Daoy (cell line): ENCODE measurements around the gene FALEC. TPM values are rescaled to one million over a fixed set of nuclear protein-coding genes. Genes with fewer than 3 reads are reported as not detected.
"Not testable (repeated sequence)": the region's sequence is repeated elsewhere in the genome, so short reads cannot be mapped to it uniquely, and the experiment has no call there.

ENCODE experiments used
- DNase-seq: peaks from one replicate; pipeline ENCODE4 v3.0.0-alpha.2; 2015; ENCODE audit warnings: low read depth
- total RNA-seq: library from RNA; depleted of rRNA; stranded (reverse); fragments of >200 nt; shearing (Covaris generic); gene quantifications from 2 replicates; pipeline ENCODE4 v1.2.3, GENCODE V29; 2014

FALEC gene
- total RNA-seq, 1 experiment from 2014 or later, result not detected

DNA sequence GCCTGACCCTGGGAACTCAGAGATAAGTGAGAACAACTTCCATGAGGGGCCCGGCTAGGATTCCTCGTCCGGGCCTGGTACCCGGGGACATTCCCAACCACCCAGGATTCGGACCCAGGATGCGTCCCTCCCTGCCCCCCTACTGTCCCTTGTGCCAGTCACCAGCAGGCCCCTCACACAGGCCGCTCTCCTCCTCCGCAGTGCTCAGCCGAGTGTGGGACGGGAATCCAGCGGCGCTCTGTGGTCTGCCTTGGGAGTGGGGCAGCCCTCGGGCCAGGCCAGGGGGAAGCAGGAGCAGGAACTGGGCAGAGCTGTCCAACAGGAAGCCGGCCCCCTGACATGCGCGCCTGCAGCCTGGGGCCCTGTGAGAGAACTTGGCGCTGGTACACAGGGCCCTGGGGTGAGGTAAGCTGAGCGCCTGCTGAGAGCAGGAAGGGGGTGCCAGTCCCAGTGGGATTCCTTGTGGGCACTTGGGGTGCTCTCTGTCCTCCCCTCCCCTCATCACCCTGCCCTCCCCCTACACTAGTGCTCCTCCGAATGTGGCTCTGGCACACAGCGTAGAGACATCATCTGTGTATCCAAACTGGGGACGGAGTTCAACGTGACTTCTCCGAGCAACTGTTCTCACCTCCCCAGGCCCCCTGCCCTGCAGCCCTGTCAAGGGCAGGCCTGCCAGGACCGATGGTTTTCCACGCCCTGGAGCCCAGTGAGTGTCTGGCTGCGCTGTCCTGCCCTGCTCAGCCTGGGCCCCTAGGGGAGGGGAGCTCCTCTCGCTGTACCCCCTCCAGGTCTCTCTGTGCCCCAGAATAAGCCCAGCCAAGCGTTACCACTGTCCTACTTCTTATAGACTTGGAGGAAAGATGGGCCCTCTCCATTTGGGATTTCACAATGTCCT, 43.5 kb downstream of the FALEC start:
- no peak for DNase-seq

DNA sequence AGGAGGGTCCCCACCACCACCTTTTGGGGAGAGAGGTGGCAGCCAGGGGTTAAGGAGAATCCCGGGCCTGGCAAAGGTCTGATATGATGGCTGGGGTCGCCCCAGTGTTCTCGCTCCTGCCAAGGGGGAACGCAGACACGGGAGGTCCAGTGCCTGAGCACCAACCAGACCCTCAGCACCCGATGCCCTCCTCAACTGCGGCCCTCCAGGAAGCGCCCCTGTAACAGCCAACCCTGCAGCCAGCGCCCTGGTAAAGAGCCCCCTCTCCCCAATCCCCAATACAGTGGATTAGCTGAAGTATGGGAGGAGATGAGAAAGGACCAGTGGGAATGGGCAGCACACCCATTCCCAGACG, 44.1 kb downstream of the FALEC start:
- no peak for DNase-seq

DNA sequence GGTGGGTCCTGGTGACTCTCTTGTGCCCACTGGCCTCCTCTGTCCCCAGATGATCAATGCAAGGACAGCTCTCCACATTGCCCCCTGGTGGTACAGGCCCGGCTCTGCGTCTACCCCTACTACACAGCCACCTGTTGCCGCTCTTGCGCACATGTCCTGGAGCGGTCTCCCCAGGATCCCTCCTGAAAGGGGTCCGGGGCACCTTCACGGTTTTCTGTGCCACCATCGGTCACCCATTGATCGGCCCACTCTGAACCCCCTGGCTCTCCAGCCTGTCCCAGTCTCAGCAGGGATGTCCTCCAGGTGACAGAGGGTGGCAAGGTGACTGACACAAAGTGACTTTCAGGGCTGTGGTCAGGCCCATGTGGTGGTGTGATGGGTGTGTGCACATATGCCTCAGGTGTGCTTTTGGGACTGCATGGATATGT, 44.5 kb downstream of the FALEC start:
- DNase-seq, result peak; percentile 70

DNA sequence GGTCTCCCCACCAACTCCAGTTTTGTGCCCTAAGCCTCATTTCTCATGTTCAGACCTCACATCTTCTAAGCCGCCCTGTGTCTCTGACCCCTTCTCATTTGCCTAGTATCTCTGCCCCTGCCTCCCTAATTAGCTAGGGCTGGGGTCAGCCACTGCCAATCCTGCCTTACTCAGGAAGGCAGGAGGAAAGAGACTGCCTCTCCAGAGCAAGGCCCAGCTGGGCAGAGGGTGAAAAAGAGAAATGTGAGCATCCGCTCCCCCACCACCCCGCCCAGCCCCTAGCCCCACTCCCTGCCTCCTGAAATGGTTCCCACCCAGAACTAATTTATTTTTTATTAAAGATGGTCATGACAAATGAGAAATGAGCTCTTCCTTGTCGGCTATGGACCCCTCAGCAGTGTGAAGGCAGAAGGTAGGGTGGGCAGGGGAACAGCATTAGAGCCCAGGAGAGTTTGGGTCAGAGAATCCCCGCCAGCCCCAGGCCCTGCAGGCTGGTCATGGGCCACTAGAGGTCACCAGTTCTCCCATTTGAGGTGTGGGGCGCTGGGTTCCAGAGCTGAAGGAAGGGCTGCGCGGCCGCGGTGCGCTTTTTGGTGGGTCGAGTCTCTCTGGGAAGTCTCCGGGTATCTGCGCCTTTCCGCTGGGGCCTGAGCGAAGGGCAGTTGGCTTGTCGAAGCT, 45.2 kb downstream of the FALEC start:
- DNase-seq, result peak; percentile 93

DNA sequence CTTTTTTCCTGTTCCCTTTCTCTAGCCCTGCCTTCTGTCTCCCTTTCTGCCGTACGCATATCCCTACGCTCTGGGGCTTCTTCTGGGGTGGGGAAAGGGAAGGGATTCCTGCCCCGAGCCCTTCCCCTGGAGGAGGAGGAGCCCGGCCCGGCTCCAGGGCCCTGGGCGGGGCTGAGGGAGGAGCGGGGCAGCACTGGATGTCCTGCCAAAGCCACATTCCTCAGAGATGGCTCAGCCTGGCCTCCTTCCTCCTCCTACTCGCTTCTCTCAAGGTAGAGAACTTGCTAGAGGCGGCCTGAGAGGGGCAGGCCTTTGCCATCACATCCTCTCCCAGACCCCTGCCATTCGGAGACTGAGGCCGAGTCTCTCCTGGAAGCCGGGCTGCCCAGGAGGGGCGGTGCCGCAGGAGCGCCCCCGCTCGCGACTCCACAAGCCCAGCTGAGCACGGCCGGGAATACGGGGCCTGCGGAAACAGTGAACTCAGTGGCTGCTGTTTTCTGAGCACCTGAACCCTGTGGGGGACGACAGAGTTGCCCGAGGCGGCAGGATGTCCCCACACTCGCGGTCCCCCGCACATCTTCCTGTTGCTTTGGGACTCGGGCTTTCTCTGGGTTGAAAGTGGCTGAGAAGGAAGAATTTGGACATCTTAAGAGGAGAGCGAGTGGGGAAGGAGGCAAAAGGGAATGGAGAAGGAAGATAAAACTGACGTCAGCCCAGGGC, 45.9 kb downstream of the FALEC start:
- DNase-seq, result peak; percentile 99

DNA sequence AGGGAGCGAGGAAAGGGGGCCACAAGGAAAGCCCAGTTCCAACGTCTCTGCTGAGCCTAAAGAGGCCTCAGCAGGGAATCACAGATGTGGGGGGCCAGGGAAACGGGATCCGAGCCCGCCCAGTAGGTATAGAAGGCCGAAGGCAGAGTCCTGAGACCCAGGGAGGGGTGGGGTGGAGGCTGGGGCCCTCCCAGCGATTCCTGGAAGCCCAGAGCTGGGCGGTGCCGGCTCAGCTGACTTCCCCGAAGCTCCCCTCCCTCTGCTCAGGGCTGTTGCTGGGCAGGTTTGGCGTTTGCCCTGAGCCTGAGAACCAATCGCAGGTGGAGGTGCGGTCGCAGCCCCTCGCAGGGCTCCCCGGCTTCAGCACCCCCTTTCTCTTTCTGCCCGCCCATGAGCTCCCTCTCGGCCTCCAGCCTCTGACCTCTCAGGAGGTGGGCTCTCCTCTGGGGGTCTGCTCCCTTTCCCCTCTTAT, 46.5 kb downstream of the FALEC start:
- DNase-seq, result peak; percentile 92

DNA sequence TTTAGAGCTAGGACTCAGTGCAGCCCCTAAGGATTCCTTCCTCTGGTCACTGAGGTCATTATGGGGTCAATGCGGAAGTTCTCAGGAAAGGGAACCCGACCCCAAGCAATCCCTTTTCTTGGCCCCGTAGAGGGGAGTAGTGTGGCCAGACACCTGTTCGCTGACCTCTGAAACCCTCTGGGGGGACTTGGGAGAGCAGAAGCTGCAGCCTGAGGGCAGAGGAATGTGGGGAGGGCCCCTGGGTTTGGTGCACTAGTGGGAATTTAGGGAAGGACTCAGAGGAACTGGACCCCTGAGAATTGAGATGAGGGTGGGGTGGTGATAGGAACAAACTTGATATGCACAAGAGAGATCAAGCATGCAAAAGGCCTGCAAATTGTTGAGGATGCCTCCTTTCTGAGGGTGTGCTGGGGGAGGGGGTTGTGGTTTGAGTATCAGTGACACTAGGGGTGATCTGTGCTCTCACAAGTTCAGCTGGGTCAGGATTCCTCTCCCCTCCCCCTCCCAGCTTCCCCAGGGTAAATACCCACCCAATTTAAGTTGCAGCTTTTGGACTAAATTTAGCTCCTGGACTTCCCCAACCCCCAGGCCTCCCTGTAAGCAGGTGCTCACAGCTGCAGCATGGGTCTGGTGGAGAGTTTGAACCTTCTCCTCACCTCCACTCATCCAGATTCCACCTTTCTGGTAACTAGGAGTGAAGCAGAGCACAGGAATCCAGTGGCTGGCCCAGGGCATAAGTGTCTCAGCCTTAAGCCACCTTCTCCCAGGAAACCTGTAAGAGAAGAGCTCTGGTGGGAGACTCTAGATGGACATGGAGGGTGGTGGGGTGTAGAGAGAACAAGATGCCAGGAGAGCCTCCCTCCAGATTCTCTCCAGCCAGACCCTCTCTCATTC, 47.1 kb downstream of the FALEC start:
- DNase-seq, result no peak

DNA sequence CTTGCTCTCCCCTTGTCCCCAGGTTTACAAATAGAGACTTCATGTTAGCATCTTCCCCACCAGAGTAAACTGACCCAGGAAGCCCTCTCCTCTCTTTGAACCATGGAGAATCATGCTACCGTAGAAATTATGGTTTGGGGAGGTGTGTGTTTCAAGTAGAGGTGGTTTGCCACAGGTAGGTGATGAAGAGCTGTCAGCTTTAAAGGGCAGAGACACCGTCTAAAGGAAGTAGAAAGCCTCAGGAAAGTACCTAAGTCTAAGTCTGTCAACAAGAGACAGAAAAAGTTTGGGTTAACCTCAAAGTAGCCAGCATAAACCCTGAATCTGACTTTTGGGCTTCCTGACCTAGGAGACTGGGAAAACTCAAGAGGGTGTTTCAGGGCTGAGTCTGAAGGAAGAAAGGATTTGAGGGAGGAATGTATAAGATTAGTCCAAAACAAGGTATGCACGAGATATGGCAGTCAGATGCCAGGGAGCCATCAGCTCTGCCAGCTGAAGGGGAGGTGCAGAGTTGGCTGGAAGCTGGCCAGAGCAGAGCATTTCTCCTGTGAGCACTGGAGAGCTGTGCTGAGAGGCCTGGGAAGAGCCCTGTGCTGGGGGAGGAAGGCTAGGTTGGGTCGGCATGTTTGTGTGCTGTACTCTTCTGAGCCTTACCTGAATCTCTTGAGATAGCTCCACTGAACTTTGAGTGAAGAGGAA, 47.9 kb downstream of the FALEC start:
- peak; percentile 60 for DNase-seq

DNA sequence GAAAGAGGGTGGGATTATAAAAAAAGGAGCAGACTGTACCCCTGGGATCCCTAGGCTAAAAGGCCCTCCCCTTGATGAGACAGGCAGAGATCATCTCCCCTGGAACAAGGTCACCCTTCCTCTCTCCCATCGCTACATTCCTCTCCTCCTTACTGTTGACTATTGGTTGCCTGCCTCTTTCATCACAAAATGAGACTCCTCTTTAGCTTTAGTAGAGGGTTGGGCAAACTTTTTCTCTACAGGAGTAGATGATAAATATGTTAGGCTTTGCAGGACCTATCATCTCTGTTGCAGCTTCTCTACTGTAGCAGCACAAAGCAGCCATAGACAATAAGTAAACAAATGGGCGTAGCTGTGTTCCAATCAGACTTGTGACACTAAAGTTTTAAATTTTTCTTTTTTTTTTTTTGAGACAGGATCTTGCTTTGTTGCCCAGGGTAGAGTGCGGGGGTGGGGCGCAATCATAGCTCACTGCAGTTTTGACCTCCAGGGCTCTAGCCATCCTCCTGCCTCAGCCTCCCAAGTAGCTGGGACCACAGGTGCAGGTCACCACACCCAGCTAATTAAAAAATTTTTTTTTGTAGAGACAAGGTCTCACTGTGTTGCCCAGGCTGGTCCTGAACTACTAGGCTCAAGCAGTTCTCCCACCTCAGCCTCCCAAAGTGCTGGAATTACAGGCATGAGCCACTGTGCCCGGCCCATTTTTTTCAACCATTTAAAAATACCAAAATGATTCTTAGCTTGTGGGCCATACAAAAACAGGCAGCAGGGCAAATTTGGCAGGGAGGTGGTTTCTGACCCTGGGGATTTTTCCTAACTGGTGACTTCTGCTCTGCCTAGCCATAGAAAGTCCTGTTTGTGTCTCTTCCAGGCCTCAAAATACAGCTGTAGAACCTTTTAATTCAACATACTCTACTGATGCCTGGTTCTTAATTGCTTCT, 48.8 kb downstream of the FALEC start:
- no peak for DNase-seq

DNA sequence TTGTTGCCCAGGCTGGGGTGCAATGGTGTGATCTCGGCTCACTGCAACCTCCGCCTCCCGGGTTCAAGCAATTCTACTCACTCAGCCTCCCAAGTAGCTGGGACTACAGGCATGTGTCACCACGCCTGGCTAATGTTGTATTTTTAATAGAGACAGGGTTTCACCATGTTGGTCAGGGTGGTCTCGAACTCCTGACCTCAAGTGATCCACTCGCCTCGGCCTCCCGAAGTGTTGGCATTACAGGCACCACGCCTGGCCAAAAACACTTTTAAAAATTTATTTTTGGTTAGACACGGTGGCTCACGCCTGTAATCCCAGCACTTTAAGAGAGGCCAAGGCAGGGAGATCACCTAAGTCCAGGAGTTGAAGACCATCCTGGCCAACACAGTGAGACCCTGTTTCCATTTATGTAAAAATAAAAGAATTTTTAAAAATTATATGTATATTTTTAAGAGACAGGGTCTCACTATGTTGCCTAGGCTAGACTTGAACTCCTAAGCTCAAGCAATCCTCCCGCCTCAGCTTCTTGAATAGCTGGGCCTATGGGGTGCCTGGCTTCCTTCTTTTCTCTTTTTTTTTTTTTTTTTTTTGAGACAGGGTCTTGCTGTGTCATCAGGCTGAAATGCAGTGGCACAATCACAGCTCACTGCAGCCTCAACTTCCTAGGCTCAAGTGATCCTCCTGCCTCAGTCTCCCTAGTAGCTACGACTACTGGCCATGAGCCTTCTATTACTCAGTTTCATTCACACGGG, 49.9 kb downstream of the FALEC start:
- not testable (repeated sequence) for DNase-seq

DNA sequence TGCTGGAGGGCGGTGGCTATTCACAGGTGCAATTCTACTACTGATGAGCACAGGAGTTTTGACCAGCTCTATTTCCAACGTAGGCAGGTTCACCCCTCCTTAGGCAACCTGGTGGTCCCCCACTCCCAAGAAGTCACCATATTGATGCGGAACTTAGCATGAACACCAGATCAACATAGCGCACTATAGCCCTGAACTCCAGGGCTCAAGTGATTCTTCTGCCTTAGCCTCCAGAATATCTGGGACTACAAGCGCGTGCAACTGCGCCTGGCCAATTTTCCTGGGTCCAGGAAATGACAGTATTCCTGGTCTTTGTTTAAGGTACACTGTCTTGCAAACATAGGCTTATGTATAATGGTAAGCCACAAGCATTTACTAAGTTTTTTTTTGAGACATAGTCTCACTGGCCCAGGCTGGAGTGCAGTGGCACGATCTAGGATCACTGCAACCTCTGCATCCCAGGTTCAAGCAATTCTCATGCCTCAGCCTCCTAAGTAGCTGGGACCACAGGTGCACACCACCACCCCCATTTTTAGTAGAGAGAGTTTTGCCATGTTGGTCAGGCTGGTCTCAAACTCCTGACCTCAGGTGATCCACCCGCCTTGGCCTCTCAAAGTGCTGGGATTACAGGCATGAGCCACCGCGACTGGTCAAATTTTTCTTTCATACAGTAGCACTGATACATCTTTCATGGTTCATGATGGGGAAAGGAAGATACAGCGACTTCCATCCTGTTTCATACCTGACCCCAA, 51.2 kb downstream of the FALEC start:
- DNase-seq, result no peak

DNA sequence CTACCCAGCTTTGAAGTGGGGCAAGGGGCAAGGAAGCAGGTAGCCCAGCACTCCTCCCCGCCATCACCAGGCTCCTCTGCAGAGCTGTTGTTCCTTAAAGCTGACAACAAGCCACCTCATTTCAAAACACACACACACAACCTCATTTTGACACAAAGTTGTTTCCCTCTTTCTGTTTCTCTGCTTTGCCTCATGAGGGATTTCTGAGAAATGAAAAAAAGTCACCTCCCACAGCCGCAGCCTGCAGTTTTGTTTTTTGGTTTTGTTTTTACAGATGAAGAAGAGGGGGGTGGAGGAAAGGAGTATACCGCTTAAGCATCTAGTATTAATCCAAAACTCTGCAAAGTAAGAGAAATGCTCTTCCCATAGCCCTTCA, 51.8 kb downstream of the FALEC start:
- DNase-seq, result no peak

DNA sequence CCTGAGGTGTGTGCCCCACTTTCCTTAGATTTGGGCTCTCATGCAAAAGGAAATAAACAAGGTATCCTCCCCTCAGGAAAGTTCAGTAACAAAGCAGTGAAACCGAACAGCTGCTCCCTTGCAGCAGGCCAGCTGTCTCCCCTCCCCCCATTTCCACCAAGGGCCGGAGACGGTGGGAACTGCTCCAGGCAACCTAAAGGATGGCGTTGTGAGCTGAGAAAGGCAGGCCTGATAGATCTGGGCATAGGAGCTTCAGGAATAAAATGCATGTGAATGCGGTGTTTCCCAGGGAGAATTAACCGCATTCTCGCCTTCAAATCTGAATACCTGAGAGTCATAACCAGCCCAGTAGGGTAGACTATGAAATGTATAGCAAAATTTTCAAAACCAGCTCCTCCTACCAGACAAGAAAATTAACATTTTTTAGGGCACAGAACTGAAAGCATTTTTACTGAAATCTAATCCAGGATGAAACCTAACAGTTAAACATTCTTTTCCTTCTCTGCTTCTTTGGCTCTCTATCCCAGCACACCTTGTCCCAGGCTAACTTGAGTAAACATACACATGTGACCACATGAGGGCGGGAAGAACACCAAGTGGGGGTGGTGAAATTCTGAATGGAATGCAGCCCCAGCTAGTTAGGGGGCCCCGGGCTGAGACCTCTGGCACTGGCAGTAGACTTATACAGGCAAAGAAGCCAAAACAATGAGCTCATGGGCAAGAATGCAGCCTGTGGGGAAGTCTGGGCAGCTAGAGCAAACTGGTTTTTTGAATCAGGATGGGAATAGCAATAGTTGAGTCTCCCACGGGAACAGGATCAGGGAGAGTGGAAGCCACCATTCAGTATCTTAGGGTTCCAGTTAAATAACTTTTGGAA, 52.4 kb downstream of the FALEC start:
- peak; percentile 96 for DNase-seq

DNA sequence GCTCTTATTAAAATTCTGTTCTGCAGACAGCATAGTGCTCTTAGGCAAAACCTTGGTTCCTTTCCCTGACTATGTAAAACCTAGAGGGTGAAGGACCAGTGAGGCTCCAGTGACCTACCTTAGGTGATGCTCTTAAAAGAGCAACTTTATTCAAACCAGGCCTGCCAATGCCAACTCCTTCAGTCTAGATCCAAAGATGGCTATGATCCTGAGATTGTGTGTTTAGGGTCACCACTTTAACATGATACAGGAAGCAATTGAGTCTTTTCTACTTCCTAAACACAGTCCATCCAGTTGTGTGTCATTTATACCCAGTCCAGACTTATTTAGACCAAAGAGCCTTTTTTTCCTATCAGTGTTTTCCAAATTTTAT, 53.0 kb downstream of the FALEC start:
- no peak for DNase-seq

DNA sequence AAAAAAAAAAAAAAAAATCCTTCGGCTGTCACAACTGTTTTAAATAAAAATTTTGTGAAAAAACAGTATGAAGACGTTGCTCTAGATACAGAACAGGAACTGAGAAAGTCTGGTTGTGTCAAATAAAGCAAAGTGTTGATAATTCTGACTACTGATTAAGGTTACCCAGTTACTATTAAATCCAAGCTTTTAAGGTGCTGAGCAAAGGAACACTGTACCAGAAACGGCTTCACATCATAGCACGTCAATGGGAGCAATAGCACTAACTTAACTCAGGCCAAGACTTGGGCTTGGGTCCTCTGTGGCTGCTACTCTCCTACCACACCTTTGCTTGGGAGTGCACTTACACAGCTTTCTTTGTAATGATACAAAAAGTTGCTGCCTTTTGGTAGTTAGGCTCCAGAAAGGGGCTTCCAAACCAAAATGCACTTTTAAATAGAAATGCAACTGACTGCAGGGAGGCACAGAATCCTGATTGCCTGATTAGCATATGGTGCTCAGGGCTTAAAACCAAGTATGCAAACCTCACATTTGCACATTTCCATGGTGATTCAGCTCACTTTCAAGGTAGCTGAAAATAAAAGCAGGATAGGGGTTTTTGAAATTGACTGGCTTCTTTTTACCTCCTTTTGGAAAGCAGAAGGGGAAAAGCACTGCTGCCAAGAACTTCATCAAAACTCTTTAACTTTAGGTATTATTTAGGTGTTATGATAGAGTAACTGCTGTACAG, 57.5 kb downstream of the FALEC start:
- peak; percentile 28 for DNase-seq

DNA sequence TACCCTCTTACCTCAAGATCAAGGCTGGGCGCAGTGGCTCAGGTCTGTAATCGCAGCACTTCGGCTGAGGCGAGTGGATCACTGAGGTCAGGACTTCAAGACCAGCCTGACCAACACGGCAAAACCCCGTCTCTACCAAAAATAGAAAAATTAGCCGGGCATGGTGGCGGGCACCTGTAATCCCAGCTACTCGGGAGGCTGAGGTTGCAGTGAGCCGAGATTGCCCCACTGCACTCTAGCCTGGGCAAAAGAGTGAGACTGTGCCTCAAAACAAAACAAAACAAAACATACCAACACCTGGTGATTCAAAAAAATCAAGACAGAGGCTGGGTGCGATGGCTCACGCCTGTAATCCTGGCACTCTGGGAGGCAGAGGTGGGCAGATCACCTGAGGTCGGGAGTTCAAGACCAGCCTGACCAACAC, 58.1 kb downstream of the FALEC start:
- DNase-seq, result not testable (repeated sequence)
